GM19395 (cell line): ENCODE results near the gene ACTRT2.

Source experiments
- ATAC-seq: cut with Tn5 transposase; IDR thresholded peaks from one replicate; pipeline ENCODE4 v1.9.1; 2021; ENCODE audit warnings: mild to moderate bottlenecking, moderate library complexity; ENCODE audit not compliant: unreplicated experiment

Gene ACTRT2

GRCh38 chr1:3031401-3032221, 10.3 kb downstream of the ACTRT2 start:
- no peak for ATAC-seq

DNA sequence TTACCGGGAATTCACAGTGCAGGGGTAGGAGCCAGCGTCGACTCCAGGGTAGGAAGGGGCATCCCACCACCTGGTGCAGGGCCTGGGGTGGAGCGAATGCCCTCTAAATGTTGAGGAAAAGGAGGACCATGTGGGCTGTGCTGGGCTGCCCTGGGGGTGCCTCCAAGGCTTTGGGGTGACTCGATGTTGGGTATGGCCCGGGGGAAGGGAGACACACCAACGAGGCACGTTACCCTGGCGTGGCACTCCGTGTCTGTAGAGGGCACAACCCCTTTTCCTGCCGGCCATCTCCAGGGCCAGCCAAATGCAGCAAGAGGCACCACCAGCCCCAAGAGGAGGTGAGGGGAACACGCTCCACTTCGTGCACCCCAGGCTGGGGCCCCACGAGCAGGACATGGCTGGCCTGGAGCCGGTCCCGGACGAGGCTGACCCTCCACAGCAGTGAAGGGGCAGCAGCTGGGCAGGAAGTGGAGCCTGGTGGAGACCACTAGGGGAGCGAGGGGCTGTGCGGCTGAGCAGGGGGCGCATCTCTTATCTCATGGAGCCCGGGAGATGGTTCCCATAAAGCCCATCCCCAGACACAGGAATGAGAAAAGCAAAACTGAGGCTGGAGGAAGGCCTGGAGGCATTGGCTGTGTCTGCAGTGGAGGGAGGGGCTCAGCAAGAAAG, 11.2 kb downstream of the ACTRT2 start:
- no peak for ATAC-seq

- ATAC-seq: no peak
Observed at GRCh38 chr1:3033040-3033789, 11.9 kb downstream of the ACTRT2 start.

GRCh38 chr1:3033790-3034090, 12.5 kb downstream of the ACTRT2 start:
- no peak for ATAC-seq

DNA sequence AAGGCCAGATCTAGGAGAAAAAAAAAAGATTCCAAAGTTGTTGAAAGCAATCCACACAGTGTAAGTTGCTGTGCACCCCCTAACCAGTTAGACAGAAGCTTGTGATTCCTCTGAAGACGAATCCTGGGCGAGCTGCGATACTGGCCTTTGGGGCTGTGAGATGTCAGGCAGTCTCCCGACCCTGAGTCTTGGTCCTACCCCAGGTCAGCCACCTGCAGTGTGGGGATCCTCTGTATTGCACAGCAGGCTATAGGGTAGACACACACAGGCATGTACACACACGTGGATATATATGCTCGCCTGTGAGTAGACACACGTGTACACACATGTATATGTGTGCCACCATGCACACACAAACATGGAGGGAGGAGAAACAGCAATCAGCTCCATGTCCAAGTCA, 12.9 kb downstream of the ACTRT2 start:
- no peak for ATAC-seq

- no peak for ATAC-seq
Observed at GRCh38 chr1:3034728-3035562, 13.7 kb downstream of the ACTRT2 start.

DNA sequence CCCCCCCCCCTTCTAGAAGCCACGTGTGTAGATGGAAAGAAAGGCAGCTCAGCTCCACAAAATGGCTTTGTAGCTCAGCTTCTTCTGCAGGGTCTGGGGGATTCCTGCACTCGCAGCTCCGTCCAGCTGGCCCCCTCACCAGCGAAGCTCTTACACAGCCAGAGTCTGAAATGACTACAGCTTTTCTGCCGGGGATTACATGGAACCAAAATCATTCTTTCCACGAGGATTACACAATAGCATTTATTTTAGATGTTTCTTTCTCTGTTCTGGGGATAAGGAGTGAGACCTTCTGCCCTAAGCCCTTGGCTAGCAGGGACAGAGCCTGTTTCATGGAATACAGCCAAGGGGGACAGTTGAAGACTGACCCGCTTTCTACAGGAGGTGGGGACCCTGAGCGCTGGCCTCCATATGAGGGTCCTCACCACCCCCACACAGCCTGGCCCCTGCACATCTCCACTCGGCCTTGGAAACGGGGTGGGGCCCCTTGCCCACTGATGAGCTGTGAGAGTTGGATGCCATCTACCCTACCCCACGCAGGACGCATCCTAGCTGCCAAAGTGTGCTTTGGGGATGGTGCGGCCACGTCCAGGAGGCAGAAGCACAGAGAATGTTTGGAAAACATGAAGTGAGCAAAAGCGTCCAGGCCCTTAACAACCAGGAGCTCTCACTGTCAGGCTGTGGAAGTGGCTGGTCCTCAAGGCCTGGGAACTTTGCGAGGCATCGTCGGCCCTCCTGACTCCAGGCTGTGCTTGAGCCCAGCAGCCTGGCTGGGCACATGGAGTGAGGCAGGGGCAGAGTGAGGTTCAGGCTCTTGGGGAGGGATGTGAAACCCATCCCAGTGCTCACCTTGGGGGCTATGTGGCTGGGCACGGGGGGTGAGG, 14.5 kb downstream of the ACTRT2 start:
- ATAC-seq: no peak

- no peak for ATAC-seq
Observed at GRCh38 chr1:3036447-3037280, 15.4 kb downstream of the ACTRT2 start.

DNA sequence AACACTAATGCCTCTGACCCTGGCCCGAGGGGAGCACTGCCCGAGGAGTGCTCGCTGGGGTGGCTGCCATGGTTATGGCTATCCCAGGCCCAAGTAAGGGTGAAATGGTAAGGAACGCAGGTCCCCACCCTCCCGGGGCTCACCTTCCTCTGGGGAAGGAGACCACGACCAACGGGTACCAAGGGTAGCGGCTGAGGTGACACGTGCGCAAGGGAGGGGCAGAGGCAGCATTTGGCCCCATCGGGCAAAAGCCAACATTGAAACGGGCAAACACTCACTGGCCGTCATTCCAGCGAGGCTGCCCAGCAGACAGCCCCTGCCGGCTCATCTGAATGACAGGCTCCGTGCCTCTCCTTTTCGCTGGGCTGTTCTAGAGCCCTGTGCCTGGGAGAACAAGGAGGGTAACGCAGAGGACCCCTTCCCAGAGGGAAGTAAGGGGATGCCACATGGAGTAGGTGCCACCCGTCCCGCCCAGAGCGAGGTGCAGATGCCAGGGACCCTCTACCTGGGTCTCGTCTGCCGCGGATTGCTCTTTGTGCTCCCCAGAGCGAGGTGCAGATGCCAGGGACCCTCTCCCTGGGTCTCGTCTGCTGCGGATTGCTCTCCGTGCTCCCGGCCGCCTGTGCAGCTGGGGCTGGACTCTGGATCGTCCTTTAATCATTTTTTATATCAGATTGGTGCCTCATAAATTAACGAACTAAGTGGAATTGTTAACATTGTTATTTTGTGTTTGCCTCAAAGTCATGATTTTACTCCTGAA, 16.2 kb downstream of the ACTRT2 start:
- no peak for ATAC-seq

GRCh38 chr1:3038113-3038551, 16.9 kb downstream of the ACTRT2 start:
- no peak for ATAC-seq

DNA sequence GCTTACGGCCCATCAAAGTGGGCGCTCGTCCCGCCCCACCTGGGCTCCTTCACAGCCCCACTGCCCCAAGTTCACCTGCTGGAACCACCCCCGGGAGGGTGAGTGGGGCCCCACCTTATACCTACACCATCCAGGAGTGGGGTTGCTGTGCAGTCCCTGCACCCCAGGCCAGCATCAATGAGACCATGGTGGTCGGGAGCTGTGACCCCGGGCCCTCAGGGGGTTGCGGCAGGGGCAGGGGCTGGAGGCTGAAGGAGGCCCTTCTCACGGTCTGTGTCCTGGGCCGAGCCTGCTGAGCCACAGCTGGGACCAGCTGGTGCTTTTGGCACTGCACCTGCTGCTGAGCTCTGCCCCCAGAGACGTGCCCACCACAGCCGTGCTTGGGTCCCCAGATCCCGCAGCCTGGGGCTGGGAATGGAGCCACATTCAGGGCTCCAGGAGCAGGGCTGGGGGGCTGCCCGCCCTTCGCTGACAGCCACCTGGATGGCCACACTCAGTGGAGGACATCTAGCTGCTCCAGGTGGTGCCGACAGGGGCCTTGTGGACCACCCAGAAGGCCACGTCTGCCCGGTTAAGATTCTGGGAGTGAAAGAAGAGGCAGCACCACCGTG, 17.4 kb downstream of the ACTRT2 start:
- ATAC-seq: no peak

GRCh38 chr1:3040004-3040403, 18.7 kb downstream of the ACTRT2 start:
- no peak for ATAC-seq

DNA sequence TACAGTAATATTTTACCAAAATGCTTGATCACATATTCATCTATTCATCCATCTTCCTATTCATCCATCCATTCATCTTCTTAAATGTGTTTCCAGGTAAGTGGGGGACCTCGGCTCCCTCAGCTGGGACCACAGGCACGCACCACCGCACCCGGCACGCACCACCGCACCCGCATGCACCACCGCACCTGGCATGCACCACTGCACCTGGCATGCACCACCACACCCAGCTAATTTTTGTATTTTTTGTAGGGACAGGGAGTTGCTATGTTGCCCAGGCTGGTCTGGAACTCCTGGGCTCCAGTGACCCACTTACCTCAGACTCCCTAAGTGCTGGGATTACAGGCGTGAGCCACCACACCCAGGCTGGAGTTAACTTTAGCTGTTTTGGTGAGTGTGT, 21.2 kb downstream of the ACTRT2 start:
- no peak for ATAC-seq

GRCh38 chr1:3049164-3049563, 27.9 kb downstream of the ACTRT2 start:
- ATAC-seq: no peak

DNA sequence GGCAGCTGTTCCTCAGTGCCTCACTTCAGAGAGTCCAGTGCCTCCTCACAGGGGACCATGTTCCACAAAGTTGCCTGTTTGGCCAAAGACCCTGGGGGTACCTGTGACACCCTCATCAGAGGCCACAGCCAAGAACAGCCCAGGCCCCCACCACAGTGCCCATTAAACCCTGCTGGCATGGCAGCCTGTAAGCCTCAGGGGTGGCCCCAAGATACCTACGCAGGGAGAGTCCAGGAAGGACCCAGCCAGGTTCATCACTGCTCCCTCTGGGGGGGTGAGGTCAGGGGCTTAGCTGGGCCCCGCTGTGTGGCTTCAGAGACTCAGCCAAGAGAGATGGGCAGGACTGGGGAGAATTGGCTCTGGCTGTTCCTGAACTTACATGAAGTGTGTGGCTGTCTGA, 28.6 kb downstream of the ACTRT2 start:
- ATAC-seq: no peak

GRCh38 chr1:3050603-3051002, 29.3 kb downstream of the ACTRT2 start:
- ATAC-seq: no peak

GRCh38 chr1:3051270-3052268, 30.3 kb downstream of the ACTRT2 start:
- no peak for ATAC-seq
